ENCODE measurements around the gene COQ2.

COQ2 gene

GRCh38 chr4:83214079-83214478 lies 70.5 kb downstream of the COQ2 start:
- DNase-seq, result no peak

Measured in EL (cell line).